B cell (primary cell): ENCODE results near the gene IGSF8. TPM values are rescaled to one million over a fixed set of nuclear protein-coding genes. Genes with fewer than 3 reads are reported as not detected.

Experiments
- ATAC-seq: fragments of 200-7000 bp; cut with Tn5 transposase; one replicate; pipeline ENCODE4 v1.10.0; 2021; ENCODE audit warnings: low read depth, mild to moderate bottlenecking, moderate number of reproducible peaks, moderate library complexity
- CTCF ChIA-PET: fragments of 350-600 bp; sonication (Branson Sonifier 250); formaldehyde crosslinking; loops from one replicate; lab custom pipeline; 2021; ENCODE audit warnings: antibody characterized with exemption, inconsistent platforms; lab: Charles Lee
- POLR2A ChIA-PET: fragments of 350-600 bp; sonication (Branson Sonifier 250); formaldehyde crosslinking; loops from one replicate; lab custom pipeline; 2021; ENCODE audit warnings: antibody characterized with exemption; lab: Charles Lee
- DNase-seq: peaks from one replicate; pipeline ENCODE4 v3.0.0; 2013
- H2AFZ ChIP-seq: 2 replicates; pipeline ENCODE4 v1.6.1; 2012; ENCODE audit warnings: mild to moderate bottlenecking, low read depth, low read length; ENCODE audit not compliant: insufficient read depth, poor library complexity, severe bottlenecking
- H3K27ac ChIP-seq, 2 donors: 1 replicate in 1 of 2; 2 replicates in 1 of 2; pipeline ENCODE4 v1.5.1; 2012 to 2013; ENCODE audit warnings: low read length in 2 of 2, mild to moderate bottlenecking in 2 of 2, moderate library complexity in 1 of 2
- H3K27me3 ChIP-seq, 4 experiments: fragments of 200-600 bp in 1 of 4; sonication (generic) in 1 of 4; replicated peaks in 1 of 4; 1 replicate in 2 of 4; 2 replicates in 2 of 4; pipeline versions ENCODE4 v1.6.1 to v1.7.0; 2013 to 2016; ENCODE audit warnings: low read length in 3 of 4, mild to moderate bottlenecking in 2 of 4, mixed read lengths in 1 of 4, moderate library complexity in 1 of 4; ENCODE audit not compliant: insufficient read depth in 4 of 4, control insufficient read depth in 3 of 4; ENCODE audit errors: control extremely low read depth in 1 of 4
- H3K36me3 ChIP-seq, 2 experiments: replicated peaks in 1 of 2; 1 replicate in 1 of 2; 2 replicates in 1 of 2; pipeline versions ENCODE4 v1.6.1 to v1.7.1; 2013; ENCODE audit warnings: low read length in 1 of 2; ENCODE audit not compliant: insufficient read depth in 2 of 2, control insufficient read depth in 1 of 2; ENCODE audit errors: control extremely low read depth in 1 of 2, extremely low read depth in 1 of 2
- H3K4me1 ChIP-seq, 2 donors: fragments of 200-600 bp in 1 of 2; sonication (generic) in 1 of 2; 1 replicate in 1 of 2; 2 replicates in 1 of 2; pipeline versions ENCODE4 v1.5.1 to v1.6.1; 2013 to 2017; ENCODE audit warnings: low read length in 2 of 2; ENCODE audit not compliant: control insufficient read depth in 2 of 2, insufficient read depth in 2 of 2
- H3K4me2 ChIP-seq: replicated peaks from 2 replicates; pipeline ENCODE3; 2012; ENCODE audit warnings: mild to moderate bottlenecking, low read depth, low read length; ENCODE audit not compliant: poor library complexity, severe bottlenecking
- H3K4me3 ChIP-seq, 5 experiments: fragments of 200-600 bp in 1 of 5; sonication (generic) in 1 of 5; 1 replicate in 3 of 5; 2 replicates in 2 of 5; pipeline versions ENCODE4 v1.5.1 to v1.7.0; 2011 to 2016; ENCODE audit warnings: low read length in 4 of 5, mild to moderate bottlenecking in 4 of 5, low read depth in 2 of 5, control low read depth in 1 of 5, moderate library complexity in 1 of 5; ENCODE audit not compliant: insufficient read depth in 1 of 5; ENCODE audit errors: control extremely low read depth in 1 of 5, extremely low read depth in 1 of 5
- H3K79me2 ChIP-seq: fragments of 200-600 bp; sonication (generic); one replicate; pipeline ENCODE4 v1.6.0; 2016; ENCODE audit warnings: low read length; ENCODE audit not compliant: control insufficient read depth, insufficient read depth
- H3K9ac ChIP-seq: fragments of 200-600 bp; sonication (generic); 2 replicates; pipeline ENCODE4 v1.6.1; 2017; ENCODE audit warnings: mild to moderate bottlenecking, low read length, moderate library complexity
- H3K9me3 ChIP-seq, 3 donors: one replicate each; pipeline versions ENCODE4 v1.6.1 to v1.7.1; 2013; ENCODE audit warnings: low read length in 2 of 3; ENCODE audit not compliant: control insufficient read depth in 2 of 3, insufficient read depth in 1 of 3; ENCODE audit errors: control extremely low read depth in 1 of 3
- H4K20me1 ChIP-seq: 2 replicates; pipeline ENCODE4 v1.6.0; 2012; ENCODE audit warnings: mild to moderate bottlenecking, low read length; ENCODE audit not compliant: insufficient read depth, control insufficient read depth, poor library complexity, severe bottlenecking
- H3K27ac Mint-ChIP-seq: one replicate; pipeline ENCODE4 v1.8.0; 2021; ENCODE audit warnings: mixed read lengths
- H3K27me3 Mint-ChIP-seq: one replicate; pipeline ENCODE4 v1.8.0; 2021; ENCODE audit warnings: mixed read lengths
- H3K4me1 Mint-ChIP-seq: one replicate; pipeline ENCODE4 v1.8.0; 2021; ENCODE audit warnings: mixed read lengths
- H3K4me3 Mint-ChIP-seq: one replicate; pipeline ENCODE4 v1.8.0; 2021; ENCODE audit warnings: mixed read lengths
- H3K9me3 Mint-ChIP-seq: one replicate; pipeline ENCODE4 v1.8.0; 2022; ENCODE audit warnings: mixed read lengths; ENCODE audit not compliant: insufficient read depth
- EZH2 ChIP-seq: IDR thresholded peaks from 2 replicates; pipeline ENCODE4 v1.6.1; 2012; ENCODE audit warnings: borderline replicate concordance, low read depth, mild to moderate bottlenecking, moderate library complexity, low read length; ENCODE audit not compliant: insufficient read depth, poor library complexity, severe bottlenecking
- WGBS: methylation state at CpG from one replicate; pipeline ENCODE4 v1.1.5; 2013; ENCODE audit warnings: missing lambda C conversion rate; ENCODE audit not compliant: insufficient coverage; 5-methylcytosine and 5-hydroxymethylcytosine counted together
- intact Hi-C: fragments of 100-400 bp; cut with micrococcal nuclease; formaldehyde crosslinking; loops from one replicate; pipeline ENCODE4 v1.10.0; 2022
- polyA plus RNA-seq: library from polyadenylated mRNA; depleted of rRNA; stranded (reverse); fragments of >200 nt; gene quantifications from 2 replicates; pipeline ENCODE4 v1.2.3, GENCODE V29; 2012
- total RNA-seq, 2 donors: library from RNA; stranded (reverse); fragments of 120-200 nt in 1 of 2; gene quantifications; 1 replicate in 1 of 2; 2 replicates in 1 of 2; pipeline versions ENCODE4 v1.2.3 to v1.2.4, GENCODE V29; 2013 to 2022
- TF ChIP-seq, protein P1 (sequence below): fragments of 200-600 bp; IDR thresholded peaks from one replicate; pipeline ENCODE4 v1.8.0; 2022; ENCODE audit warnings: antibody characterized with exemption, mild to moderate bottlenecking

IGSF8 gene
- total and polyA plus RNA-seq, 2 donors (not counting 1 experiment from before 2014, with no cell fraction given), result 37.2 to 56.0 TPM

DNA sequence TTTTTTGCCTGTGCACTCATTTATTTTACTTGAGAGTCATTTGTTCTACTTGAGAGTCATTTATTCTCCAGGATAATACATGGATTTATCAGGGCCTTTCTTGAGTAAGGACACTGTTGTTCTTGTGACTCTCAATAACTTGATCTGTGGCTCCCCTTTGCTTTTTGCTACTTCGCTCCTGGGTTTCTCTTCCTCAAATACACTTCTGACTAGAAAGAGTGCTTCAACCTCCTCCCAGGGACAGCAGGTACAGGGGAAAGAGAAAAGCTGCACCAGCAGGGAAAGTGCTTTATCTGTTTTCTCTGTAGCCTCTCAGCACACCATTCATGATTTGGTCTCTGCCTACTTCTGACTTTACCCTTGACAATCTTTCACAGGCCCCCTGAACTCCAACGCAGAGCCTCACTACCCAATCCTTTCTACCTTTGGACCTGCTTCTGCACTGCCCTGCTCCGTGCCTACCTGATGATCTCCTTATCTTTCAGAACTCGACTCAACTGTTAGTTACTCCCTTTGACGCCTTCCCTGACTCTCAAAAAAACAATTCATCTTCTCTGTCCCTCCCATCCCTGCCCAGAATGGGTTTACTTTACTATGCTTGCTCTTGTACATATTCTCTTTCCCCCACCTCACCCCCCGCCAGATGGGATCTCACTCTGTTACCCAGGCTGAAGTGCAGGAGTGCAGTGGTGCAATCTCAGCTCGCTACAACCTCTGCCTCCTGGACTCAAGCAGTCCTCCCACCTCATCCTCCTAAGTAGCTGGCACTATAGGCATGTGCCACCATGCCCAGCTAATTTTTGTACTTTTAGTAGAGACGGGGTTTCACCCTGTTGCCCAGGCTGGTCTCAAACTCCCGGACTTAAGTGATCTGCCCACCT lies 51.1 kb downstream of the IGSF8 start:
- peak overlapping the region; percentile 91 for H3K4me3 Mint-ChIP-seq
- H3K27me3 Mint-ChIP-seq, result peaks cover 28% of the 10 kb centered on the region
- Histone ChIP-seq H2AFZ (peak overlapping the region; percentile 72), H3K79me2 (no peaks in the 10 kb centered on the region), H3K4me3 (peak overlapping the region in 4 of 5 experiments; percentile 26 to 57 (median 53)), H3K9ac (peak overlapping the region; percentile 51), H4K20me1 (no peaks in the 10 kb centered on the region), H3K27ac (no peak overlapping the region), H3K4me1 (peaks cover 11 to 12% of the 10 kb centered on the region in 2 donors), H3K36me3 (no peaks in the 10 kb centered on the region), H3K9me3 (no peaks in the 10 kb centered on the region), H3K27me3 (peaks cover 0 to 15% (median 11%) of the 10 kb centered on the region in 4 experiments), H3K4me2 (peak overlapping the region; percentile 75)
- H3K9me3 Mint-ChIP-seq, result no peaks in the 10 kb centered on the region
- peaks cover 12% of the 10 kb centered on the region for H3K4me1 Mint-ChIP-seq
- POLR2A ChIA-PET, result no interaction called here
- no peak for TF ChIP-seq EZH2
- TF ChIP-seq, protein P1, sequence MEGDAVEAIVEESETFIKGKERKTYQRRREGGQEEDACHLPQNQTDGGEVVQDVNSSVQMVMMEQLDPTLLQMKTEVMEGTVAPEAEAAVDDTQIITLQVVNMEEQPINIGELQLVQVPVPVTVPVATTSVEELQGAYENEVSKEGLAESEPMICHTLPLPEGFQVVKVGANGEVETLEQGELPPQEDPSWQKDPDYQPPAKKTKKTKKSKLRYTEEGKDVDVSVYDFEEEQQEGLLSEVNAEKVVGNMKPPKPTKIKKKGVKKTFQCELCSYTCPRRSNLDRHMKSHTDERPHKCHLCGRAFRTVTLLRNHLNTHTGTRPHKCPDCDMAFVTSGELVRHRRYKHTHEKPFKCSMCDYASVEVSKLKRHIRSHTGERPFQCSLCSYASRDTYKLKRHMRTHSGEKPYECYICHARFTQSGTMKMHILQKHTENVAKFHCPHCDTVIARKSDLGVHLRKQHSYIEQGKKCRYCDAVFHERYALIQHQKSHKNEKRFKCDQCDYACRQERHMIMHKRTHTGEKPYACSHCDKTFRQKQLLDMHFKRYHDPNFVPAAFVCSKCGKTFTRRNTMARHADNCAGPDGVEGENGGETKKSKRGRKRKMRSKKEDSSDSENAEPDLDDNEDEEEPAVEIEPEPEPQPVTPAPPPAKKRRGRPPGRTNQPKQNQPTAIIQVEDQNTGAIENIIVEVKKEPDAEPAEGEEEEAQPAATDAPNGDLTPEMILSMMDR, result no peak
- H3K27ac Mint-ChIP-seq, result peak overlapping the region; percentile 17
- CTCF ChIA-PET, result interaction anchor here (0.7 to 5.5 kb wide), 19 partner anchors 8 to 332 kb away, joined by 3 to 112 read pairs (median 6); partner anchors contain the start of genes IGSF8, KCNJ10, KCNJ9 and PIGM
- peak; percentile 48 for ATAC-seq
- DNase-seq, result peak; percentile 61
- intact Hi-C loops, result loop anchor here (2.0 kb wide), 2 partner anchors 17 to 23 kb away; partner anchors contain the start of genes KCNJ10 and PIGM
- WGBS, result 83% methylated on average over 8 of the region's 9 CpGs
